Fibroblast of pulmonary artery (primary cell): Measurements from ENCODE around the gene DUXA.
"Not testable (repeated sequence)": the region's sequence is repeated elsewhere in the genome, so short reads cannot be mapped to it uniquely, and the experiment has no call there.

Experiments
- DNase-seq: peaks from one replicate; pipeline ENCODE4 v3.0.0-alpha.2; 2010; ENCODE audit warnings: low read depth
- H3K4me3 ChIP-seq: replicated peaks from 2 replicates; pipeline ENCODE4 v1.5.1; 2011; ENCODE audit warnings: low read depth, mild to moderate bottlenecking, control low read depth, low read length, moderate library complexity
- CTCF ChIP-seq: IDR thresholded peaks from 2 replicates; pipeline ENCODE4 v1.5.1; 2011; ENCODE audit warnings: mild to moderate bottlenecking, control low read depth, low read length, inconsistent platforms; ENCODE audit errors: missing control alignments

The DUXA gene

GRCh38 chr19:57167385-57167784, at the start of gene DUXA:
TSS of gene DUXA (minus strand) at chr19:57167485. CDS start at chr19:57167443, 42 bp downstream.
- TF ChIP-seq CTCF, result no peak
- no peak within 1 kb of the TSS for H3K4me3 ChIP-seq
- no peak for DNase-seq

- no peak overlapping the region for H3K4me3 ChIP-seq
- TF ChIP-seq CTCF, result no peak
Measured at GRCh38 chr19:57212109-57212508, 44.8 kb upstream of the DUXA start.

GRCh38 chr19:57210381-57210780, 43.1 kb upstream of the DUXA start:
- TF ChIP-seq CTCF, result no peak
- DNase-seq, result no peak
- no peak overlapping the region for H3K4me3 ChIP-seq

More at GRCh38 chr19:57212109-57212508, 44.8 kb upstream of the DUXA start:
- DNase-seq, result no peak

GRCh38 chr19:57202160-57202559, 34.9 kb upstream of the DUXA start:
- TF ChIP-seq CTCF, result no peak
- no peak for DNase-seq
- no peak overlapping the region for H3K4me3 ChIP-seq

GRCh38 chr19:57197874-57198273, 30.6 kb upstream of the DUXA start:
- H3K4me3 ChIP-seq, DNase-seq: not testable (repeated sequence)

- TF ChIP-seq CTCF, result no peak
- no peak for DNase-seq
- H3K4me3 ChIP-seq, result peak overlapping the region; percentile 93
Measured at GRCh38 chr19:57192993-57193392, 25.7 kb upstream of the DUXA start.

GRCh38 chr19:57192077-57192420, 24.8 kb upstream of the DUXA start:
- peak overlapping the region; percentile 93 for H3K4me3 ChIP-seq
- TF ChIP-seq CTCF, result no peak
- no peak for DNase-seq
